HG03342 (cell line): ENCODE results near the gene AIF1.

Experiments used
- ATAC-seq: cut with Tn5 transposase; IDR thresholded peaks from one replicate; pipeline ENCODE4 v1.9.1; 2021; ENCODE audit warnings: mild to moderate bottlenecking, moderate library complexity; ENCODE audit not compliant: unreplicated experiment

AIF1 gene

DNA sequence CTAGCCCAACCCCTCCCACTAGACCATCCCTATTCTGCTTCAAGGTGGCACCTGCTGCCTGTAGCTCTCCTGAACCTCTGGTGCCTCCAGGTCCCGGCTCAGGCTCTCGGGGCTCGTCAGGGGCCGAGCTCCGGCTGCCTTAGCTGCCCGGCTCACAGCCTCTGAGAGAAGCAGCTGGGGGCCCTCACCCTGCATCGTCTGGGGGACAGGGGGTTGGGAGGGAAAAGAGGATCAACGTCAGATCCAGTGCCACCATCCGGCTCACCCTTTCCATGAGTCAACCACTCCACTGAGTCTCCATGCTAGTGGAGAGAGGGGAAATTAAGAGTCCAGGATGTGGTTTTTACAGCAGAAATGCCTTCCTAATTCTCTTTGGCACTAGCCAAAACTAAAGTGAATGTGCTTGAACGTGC is 24.4 kb downstream of the AIF1 start:
- no peak for ATAC-seq

DNA sequence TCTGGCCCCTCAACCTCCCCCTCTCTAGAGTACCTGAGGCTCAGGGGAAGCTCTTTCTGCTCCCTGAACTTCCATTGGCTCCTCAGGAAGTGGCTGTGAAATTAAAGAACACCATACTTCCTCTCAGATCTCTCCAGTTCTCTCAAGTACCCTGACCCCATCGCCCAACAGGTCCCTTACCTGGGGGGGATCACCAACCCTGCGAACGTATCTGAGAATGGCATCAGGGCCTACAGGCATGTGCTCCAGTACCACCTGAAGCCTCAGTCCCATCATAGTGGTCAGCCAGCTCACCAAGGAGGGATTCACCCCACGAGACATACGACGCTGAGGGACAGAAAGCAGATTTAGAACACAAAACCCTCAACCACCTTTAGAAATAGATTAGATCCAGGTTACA is 25.6 kb downstream of the AIF1 start:
- no peak for ATAC-seq

DNA sequence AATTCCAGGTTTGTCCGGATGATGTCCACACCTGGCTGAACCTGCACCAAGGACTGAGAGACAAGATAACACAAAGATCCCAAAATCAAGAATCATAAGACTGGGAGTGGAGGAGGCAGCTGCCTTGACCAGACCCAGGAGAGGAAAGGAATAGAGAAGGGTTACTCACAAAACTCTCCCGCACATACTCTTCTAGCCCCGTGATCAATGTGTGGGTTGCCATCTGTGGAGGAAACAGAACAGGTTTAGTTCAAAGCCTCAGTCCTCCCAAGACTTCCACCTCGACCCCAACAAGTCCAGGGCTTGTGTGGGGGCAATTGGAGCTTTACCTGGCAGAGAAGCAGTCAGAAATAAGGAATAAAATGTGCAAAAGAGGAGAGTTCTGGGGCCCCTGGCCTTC is 26.3 kb downstream of the AIF1 start:
- ATAC-seq, result no peak

DNA sequence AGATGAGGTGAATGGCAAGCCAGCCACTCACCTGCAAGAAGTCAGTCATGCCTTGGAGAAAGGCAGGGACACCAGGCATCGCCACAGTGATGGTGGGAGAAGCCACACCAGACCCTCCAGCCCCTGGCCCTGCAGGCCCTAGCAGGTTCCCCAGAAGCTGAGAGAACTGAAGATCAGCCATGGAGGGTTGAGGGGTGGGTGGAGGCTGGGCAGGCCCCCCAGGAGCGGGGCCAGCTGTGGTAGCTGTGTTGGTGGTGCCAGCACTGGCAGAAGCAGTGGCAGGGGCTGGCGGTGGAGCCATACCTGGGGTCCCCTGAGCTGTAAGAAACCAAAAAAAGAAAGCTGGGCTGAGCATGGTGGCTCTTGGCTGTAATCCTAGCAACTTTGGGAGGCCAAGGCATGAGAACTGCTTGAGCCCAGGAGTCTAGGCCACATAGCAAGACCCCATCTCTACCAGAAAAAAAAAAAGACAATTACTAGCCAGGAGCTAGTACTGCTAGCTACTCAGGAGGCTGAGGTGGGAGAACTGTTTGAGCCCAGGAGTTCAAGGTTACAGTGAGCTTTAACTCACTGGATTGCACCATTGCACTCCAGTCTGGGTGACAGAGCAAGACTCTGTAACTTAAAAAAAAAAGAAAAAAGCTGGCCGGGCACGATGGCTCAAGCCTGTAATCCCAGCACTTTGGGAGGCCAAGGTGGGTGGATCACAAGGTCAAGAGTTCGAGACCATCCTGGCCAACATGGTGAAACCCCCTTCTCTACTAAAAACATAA is 27.9 kb downstream of the AIF1 start:
- no peak for ATAC-seq

DNA sequence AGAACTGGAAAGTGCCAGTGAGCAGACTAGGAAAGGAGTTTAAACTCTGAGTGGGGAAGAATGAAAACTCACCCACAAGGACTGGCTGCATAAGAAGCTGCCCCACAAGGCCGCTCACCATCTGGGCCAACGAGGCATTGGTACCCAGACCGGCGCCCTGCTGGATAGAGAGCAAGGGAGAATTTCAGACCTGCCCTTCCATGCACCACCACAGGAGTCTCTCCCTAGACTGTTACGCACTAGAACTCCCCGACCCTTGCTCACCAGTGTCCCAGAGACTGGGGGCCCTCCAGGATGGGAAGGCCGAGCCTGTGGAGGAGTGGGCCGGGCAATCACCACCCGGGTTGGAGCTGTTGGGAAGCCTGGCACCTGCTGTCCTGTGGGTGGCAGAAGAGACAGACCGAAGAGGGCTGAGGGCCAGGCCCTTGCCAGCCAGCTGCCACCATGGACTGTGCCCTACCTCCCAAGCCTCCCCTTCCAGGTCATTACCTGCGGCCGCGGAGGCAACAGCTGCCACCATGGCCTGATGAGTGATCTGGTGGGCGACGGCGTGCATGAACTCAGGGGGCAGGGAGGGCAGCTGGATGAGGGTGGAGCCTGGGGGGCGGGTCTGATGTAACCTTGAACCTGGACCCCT is 28.9 kb downstream of the AIF1 start:
- ATAC-seq, result no peak

DNA sequence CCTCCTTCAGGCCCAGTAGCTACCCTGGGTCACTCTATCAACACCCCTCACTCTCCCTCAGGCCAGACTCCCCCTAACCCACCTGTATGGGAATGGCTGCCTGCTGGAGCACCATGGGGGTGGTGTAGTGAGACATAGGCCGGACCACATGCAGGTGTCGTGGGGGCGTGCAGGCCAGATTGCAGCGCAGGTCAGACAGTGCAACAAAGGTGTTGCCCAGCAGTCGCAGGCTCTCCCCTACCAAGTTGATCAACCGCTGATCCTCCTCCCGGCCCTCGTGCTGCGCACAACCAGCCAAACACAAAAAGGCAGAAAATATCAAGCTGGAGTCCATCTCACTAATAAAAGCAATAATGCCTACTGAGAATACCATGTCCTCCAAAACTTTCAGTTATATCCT is 30.3 kb downstream of the AIF1 start:
- ATAC-seq, result no peak

DNA sequence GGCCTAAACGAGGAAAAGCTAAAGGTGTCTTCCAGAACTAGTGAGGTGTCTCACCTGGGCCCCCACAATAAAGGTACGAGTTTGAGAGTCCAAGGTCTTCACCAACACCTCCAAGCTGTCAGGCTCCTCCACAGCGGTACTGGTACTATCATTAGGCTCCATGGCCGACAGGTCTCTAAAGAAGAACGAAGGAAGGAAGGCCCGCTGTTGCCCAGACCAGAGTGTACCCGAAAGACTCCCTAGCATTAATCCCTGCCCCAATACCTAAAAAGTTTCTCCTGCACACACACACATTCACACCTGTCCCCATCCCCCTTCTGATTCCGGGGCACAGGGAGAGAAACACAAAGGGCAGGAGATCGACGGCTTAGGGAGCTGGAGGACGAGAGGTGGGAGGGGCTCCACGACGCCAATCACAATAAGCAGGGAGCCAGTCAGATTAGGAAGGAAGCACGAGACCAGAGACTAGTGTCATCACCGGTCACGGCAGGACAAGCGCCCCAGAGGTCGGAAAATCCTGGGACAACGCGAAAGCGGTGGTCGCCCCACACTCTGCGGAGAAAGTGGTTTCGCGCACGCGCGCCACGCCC is 36.7 kb downstream of the AIF1 start:
- ATAC-seq, result no peak

DNA sequence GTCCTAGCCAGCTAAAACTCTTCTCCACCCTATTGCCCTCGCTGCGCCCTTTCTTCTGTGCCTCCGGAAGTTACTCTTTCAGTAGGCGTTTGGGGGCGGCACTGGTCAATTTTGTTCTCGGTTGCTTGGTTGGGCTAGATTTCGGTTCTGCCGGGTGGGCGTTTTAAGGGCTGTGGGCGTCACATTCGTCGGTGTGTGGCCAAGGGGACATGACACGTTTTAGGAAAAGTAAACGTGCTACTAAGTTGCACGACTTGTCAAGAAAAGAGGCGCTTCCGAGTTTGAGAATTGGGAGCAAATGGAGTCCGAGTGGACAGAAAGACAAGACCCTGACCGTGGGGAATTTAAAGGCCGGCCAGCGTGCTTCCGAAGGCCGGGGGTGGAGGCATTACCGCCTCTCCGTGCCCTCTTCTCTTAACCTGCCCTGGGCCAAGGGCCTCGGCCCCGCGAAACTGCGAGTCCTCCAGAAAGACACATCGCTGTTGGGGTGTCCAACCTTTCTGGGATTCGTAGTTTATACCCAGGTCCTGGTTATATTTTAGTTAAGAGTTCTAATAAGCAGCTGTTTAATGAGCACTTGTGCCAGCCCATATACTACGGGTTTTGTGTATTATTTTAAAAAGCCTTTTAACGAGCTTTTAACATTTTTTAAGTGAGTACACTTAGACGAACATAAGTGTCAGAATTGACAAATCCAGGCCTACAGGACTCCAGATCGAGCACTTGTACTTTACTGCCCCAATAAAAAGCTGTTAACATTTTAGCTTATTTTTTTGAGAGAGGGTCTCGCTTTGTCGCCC is 38.1 kb downstream of the AIF1 start:
- ATAC-seq, result peak; percentile 60

DNA sequence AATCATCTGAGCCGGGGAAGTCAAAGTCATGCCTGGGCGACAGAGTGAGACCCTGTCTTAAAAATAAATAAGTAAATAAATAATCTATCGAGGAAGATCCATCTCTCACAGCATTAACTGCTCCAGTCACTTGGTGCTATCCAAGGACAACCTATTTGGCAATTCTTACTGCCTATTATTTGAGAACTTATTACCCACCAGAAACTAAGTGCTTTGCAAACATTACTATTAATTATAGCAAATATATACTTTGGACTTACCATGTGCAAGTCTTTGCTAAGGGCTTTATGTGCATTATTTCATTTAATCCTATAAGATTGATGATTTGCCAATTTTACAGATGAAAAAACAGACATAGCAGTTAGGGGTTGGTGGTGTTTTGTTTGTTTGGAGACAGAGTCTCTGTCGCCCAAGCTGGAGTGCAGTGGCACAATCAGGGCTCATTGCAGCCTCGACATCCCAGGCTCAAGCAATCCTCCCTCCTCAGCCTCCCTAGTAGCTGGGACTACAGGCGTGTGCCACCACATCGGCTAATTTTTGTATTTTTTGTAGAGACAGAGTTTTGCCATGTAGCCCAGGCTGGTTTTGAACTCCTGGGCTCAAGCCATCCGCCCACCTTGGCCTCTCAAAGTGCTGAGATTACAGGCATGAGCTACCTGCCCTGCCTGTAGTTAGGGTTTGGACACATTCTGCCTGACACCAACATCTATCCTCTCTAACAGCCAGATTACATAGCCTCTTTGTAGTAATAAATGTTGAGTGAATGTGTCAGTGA is 39.7 kb downstream of the AIF1 start:
- ATAC-seq, result no peak

DNA sequence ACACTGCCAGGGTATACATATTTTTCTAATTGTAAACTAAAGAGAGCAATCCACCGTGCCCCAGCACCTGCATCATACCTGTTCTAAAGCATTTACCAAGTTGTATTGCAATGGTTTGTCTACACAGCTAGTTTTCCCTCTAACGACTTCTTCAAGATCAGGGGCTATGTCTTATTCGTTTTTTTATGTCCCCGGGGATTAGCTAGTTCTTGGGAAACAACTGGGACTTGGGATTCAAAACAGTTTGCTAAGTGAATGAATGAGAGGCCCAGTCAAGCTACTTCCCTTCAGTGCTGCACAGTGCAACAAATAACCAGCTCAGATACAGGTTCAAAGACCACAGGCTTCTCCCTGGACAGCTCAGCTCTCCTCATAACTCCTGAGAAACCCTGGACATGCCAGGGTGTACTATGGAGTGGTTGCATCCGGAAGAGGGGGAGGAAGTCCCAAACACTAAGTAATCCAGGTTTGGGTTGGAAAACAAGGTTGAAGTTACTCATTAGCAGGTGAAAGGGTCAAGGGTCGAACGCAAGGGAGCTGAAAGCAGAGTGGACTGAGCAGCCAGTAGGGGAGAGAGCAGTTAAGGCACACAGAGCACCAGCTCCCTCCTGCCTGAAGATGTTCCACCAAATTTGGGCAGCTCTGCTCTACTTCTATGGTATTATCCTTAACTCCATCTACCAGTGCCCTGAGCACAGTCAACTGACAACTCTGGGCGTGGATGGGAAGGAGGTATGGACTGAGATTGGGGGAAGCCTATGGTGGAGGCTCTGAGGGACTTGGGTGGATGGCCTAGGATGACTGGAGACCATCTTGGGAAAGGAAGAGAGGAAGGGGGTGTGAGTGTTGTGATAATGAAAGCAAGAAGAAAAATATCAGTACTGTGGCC is 40.6 kb downstream of the AIF1 start, which contains the start of gene APOM:
Gene APOM, plus strand, starts transcription at position 546 of the 889 bp plus-strand sequence. Its CDS starts 73 bp downstream, at position 619.
- no peak for ATAC-seq

DNA sequence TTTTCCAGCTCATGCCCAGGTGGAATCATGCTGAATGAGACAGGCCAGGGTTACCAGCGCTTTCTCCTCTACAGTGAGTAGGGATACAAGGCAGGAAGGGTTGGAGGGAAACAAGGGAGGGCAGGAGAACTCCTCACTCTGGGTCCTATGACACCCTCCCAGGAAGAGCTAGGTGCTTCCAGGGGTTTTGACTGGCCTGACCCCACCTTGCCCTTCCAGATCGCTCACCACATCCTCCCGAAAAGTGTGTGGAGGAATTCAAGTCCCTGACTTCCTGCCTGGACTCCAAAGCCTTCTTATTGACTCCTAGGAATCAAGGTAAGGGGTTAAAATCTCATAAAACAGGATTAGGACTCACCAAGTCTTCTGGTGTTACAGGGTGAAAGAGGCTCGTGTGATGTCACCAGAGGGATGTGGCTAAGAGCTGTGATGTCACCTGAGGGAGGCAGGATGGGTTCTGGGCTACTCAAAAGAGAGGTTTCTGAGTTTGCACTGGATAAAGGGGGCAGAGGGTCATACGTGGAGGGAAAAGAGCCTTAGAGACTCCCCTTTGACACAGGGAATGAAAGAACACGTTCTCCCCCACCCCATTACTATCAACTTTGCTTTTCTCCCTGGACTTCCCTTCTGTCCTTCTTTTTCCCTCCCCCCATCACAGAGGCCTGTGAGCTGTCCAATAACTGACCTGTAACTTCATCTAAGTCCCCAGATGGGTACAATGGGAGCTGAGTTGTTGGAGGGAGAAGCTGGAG is 42.5 kb downstream of the AIF1 start:
- ATAC-seq, result no peak

DNA sequence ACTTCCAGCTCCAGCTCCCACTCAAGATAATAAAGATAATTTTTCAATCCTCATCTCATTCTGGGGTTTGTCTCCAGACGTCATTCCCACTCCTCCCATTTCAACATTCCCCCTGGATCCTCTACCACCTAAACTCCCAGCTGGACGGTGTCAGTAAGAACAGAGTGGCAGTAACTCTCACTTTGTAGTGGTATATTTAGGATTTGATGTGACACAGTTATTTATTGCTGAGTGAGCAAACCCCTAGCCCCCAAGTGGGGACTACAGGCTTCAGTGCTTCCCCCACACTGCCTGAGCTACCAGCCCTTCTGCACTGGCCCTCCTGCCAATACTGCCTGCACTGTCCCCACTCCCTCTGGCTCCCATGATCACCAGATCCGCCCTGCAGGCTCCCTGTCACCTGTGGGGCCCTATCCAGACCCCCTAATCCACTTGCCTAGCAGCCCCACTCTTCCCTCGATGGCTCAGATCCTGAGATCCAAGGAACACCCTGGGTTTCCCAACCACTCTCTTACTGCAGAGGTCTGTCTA is 43.2 kb downstream of the AIF1 start:
- no peak for ATAC-seq

DNA sequence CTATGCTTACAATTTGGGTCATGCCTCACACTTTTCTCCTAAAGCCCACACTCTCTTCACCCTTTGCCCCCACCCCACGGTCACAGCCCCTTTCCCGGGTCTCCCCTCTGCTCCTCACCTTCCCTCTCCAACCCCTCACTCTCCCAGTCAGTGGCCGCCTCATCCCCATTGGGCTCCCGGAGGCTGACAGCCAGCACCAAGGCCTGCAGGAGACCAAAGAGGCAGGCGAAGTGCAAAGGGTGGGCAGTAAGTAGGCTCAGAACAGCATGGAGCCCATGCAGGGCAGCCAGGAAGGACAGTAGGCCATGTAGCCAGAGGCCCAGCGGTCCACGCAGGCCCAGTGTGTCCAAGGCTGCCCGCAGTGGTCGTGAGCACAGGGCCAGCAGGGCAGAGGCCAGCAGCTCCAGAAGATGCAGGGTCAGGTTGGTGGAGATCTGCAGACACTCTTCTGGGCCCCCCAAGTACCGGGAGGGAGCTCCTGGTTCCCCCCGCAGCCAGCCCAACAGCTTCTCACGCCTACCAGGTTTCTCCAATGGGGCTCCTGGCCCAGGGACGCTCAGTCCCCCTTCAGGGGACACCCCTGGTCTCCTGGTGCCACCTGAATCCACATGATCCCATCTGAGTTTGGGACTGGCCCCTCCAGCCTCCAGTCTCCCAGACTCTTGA is 44.1 kb downstream of the AIF1 start:
- ATAC-seq, result no peak

DNA sequence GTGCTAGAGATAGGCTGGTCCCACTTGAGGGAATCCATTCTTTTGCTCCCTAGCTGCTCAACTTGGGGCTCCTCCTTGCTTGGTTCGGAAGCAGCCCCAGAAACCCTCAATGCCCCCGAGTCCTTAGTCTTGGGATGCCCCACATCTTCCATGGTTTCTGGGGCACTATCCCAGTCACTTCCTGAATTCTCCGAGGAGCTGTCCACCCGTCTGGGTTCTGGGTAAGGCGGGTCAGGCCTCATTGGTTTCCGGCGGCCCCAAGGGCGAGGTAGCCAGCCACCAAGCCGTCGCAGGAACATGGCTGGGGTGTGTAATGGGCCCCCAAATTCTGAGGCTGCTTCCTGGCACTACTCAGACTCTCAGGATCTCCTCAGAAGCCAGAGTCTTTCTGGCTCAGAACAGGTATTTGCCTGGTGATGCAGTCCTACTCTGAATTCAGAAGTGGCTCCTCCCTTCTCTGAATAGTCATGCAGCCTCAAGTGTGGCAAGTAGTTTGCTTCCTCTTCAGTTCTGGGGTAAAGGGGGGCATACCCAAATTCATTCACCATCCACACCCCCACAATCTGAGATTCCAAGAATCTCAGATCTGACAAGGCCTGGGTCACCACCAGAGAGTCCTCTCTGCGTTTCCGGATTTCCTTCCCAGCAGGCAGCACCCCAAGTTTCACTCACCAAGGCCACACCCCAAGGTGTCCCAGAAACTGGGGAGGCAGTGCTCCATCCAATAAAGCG is 44.8 kb downstream of the AIF1 start:
- ATAC-seq, result peak; percentile 12

DNA sequence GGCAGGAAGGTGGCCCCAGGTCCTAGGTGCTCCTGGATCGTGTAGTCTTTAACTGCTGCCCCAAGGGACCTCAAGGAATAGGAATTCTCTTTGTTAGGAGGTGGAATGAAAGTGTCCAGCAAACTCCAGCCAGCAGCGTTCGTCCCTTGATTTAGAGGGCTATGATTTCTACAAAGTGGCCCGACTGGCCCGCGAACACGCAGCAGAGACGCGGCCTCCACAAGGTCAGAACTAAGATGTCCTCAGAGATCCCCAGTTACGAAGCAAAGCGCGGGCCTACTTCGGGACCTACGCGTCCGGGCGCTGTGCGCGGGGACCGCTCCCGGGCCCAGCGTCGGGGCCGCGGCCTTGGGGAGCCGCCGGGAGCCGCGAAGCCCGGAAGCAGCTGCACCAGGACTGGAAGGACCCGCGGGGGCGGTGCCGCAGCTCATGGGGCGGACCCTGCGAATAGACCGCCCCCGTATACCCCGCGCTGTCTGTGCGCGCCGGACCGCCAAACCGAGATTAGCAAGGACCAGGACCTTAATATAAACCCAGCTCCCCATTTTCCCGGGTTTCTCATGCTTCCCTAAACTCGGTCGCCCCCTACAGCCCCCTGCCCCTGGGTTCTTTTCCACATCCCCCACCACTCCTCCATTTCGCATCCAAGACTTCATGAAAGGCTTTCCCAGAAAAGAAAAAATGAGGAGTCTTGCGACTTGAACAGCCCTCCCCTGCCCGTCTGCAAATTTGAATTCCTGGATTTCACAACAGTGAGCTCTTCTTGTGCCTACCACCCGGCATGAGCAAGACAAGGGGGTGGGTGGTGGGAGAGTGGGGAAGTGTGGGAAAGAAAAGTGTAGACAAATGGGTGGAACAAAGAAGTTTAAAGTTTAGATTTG is 45.6 kb downstream of the AIF1 start, which contains the start of gene C6orf47:
Gene C6orf47, minus strand, starts transcription at position 398 of the 881 bp plus-strand sequence. CDS start 831 bp downstream, outside the sequence.
- ATAC-seq, result peak; percentile 44
